ENCODE measurements around the gene ADAMTS5.

Gene ADAMTS5

GRCh38 chr21:26936641-26937040 is 30.2 kb downstream of the ADAMTS5 start:
- H3K4me3 ChIP-seq (ENCODE audit: low read depth, low read length), result no peak overlapping the region
- no peak for TF ChIP-seq CTCF (IDR thresholded peaks at IDR 0.05; ENCODE audit: insufficient read depth, low read depth, low read length, missing control alignments)
- no peak for DNase-seq (ENCODE audit: low read depth)

- DNase-seq (ENCODE audit: low read depth), result no peak
- H3K4me3 ChIP-seq (ENCODE audit: low read depth, low read length), result no peak overlapping the region
- TF ChIP-seq CTCF (IDR thresholded peaks at IDR 0.05; ENCODE audit: insufficient read depth, low read depth, low read length, missing control alignments), result no peak
Measured at GRCh38 chr21:26935977-26936376, 30.9 kb downstream of the ADAMTS5 start.

GRCh38 chr21:26934383-26934782 is 32.5 kb downstream of the ADAMTS5 start:
- no peak for DNase-seq (ENCODE audit: low read depth)
- H3K4me3 ChIP-seq (ENCODE audit: low read depth, low read length), result no peak overlapping the region
- no peak for TF ChIP-seq CTCF (IDR thresholded peaks at IDR 0.05; ENCODE audit: insufficient read depth, low read depth, low read length, missing control alignments)

GRCh38 chr21:26933448-26933847 is 33.4 kb downstream of the ADAMTS5 start:
- H3K4me3 ChIP-seq (ENCODE audit: low read depth, low read length), result no peak overlapping the region
- DNase-seq (ENCODE audit: low read depth), result no peak
- no peak for TF ChIP-seq CTCF (IDR thresholded peaks at IDR 0.05; ENCODE audit: insufficient read depth, low read depth, low read length, missing control alignments)

- DNase-seq (ENCODE audit: low read depth), result no peak
- H3K4me3 ChIP-seq (ENCODE audit: low read depth, low read length), result no peak overlapping the region
- TF ChIP-seq CTCF (IDR thresholded peaks at IDR 0.05; ENCODE audit: insufficient read depth, low read depth, low read length, missing control alignments), result no peak
Measured at GRCh38 chr21:26925636-26926035, 41.3 kb downstream of the ADAMTS5 start.

- TF ChIP-seq CTCF (IDR thresholded peaks at IDR 0.05; ENCODE audit: insufficient read depth, low read depth, low read length, missing control alignments), result no peak
- H3K4me3 ChIP-seq (ENCODE audit: low read depth, low read length), result no peak overlapping the region
- DNase-seq (ENCODE audit: low read depth), result no peak
Measured at GRCh38 chr21:26925122-26925521, 41.8 kb downstream of the ADAMTS5 start.

- no peak overlapping the region for H3K4me3 ChIP-seq (ENCODE audit: low read depth, low read length)
- DNase-seq (ENCODE audit: low read depth), result no peak
- TF ChIP-seq CTCF (IDR thresholded peaks at IDR 0.05; ENCODE audit: insufficient read depth, low read depth, low read length, missing control alignments), result no peak
Measured at GRCh38 chr21:26923986-26924385, 42.9 kb downstream of the ADAMTS5 start.

All from GM12865 (cell line).